Mesendoderm (in vitro differentiated cells): ENCODE results near the gene SKI.

Experiments used
- DNase-seq: peaks from one replicate; pipeline ENCODE4 v3.0.0; 2013
- H2AK5ac ChIP-seq: 2 replicates; pipeline ENCODE4 v1.6.1; 2013; ENCODE audit warnings: low read length, inconsistent platforms
- H2BK120ac ChIP-seq: 2 replicates; pipeline ENCODE4 v1.6.1; 2013; ENCODE audit warnings: low read depth, mild to moderate bottlenecking, low read length, moderate library complexity, mixed read lengths
- H2BK15ac ChIP-seq: replicated peaks from 2 replicates; pipeline ENCODE4 v1.6.1; 2013; ENCODE audit warnings: low read depth, mild to moderate bottlenecking, moderate library complexity
- H2BK5ac ChIP-seq: 2 replicates; pipeline ENCODE4 v1.6.1; 2013; ENCODE audit warnings: low read length, inconsistent platforms
- H3K18ac ChIP-seq: 2 replicates; pipeline ENCODE4 v1.6.1; 2013; ENCODE audit warnings: mild to moderate bottlenecking, low read length, mixed read lengths
- H3K23ac ChIP-seq: one replicate; pipeline ENCODE4 v1.6.1; 2013; ENCODE audit warnings: low read length
- H3K27ac ChIP-seq: 2 replicates; pipeline ENCODE4 v1.5.1; 2013; ENCODE audit warnings: low read depth, mild to moderate bottlenecking, inconsistent platforms, low read length, moderate library complexity
- H3K27me3 ChIP-seq: 2 replicates; pipeline ENCODE4 v1.6.1; 2013; ENCODE audit warnings: low read length, control low read depth, mild to moderate bottlenecking, inconsistent platforms; ENCODE audit not compliant: insufficient read depth, poor library complexity
- H3K36me3 ChIP-seq: 2 replicates; pipeline ENCODE4 v1.6.1; 2013; ENCODE audit warnings: low read length, inconsistent platforms; ENCODE audit not compliant: control insufficient read depth, insufficient read depth
- H3K4ac ChIP-seq: one replicate; pipeline ENCODE4 v1.6.1; 2013; ENCODE audit warnings: low read depth, mild to moderate bottlenecking, low read length, moderate library complexity
- H3K4me1 ChIP-seq: 2 replicates; pipeline ENCODE4 v1.6.1; 2013; ENCODE audit warnings: low read depth, low read length, inconsistent platforms; ENCODE audit not compliant: control insufficient read depth
- H3K4me2 ChIP-seq: 2 replicates; pipeline ENCODE4 v1.6.1; 2013; ENCODE audit warnings: low read length
- H3K4me3 ChIP-seq: 2 replicates; pipeline ENCODE4 v1.5.1; 2013; ENCODE audit warnings: mild to moderate bottlenecking, low read length
- H3K56ac ChIP-seq: one replicate; pipeline ENCODE4 v1.6.1; 2013; ENCODE audit warnings: low read length
- H3K79me1 ChIP-seq: 2 replicates; pipeline ENCODE4 v1.6.1; 2013; ENCODE audit warnings: low read length, inconsistent platforms
- H3K79me2 ChIP-seq: 2 replicates; pipeline ENCODE4 v1.6.1; 2013; ENCODE audit warnings: mild to moderate bottlenecking, low read length; ENCODE audit not compliant: control insufficient read depth, insufficient read depth
- H3K9ac ChIP-seq: 2 replicates; pipeline ENCODE4 v1.6.1; 2013; ENCODE audit warnings: low read length, inconsistent platforms
- H4K5ac ChIP-seq: one replicate; pipeline ENCODE4 v1.6.1; 2013; ENCODE audit warnings: low read length
- H4K8ac ChIP-seq: one replicate; pipeline ENCODE4 v1.6.1; 2013; ENCODE audit warnings: low read depth, mild to moderate bottlenecking, control low read depth, low read length, moderate library complexity
- WGBS: extraction: QIAGEN DNeasy Blood & Tissue Kit; methylation state at CpG from one replicate; pipeline ENCODE4 v1.1.7; 2013; ENCODE audit warnings: low lambda C conversion rate, missing lambda C conversion rate; ENCODE audit not compliant: insufficient coverage; ENCODE audit errors: extremely low coverage; 5-methylcytosine and 5-hydroxymethylcytosine counted together

SKI gene

DNA sequence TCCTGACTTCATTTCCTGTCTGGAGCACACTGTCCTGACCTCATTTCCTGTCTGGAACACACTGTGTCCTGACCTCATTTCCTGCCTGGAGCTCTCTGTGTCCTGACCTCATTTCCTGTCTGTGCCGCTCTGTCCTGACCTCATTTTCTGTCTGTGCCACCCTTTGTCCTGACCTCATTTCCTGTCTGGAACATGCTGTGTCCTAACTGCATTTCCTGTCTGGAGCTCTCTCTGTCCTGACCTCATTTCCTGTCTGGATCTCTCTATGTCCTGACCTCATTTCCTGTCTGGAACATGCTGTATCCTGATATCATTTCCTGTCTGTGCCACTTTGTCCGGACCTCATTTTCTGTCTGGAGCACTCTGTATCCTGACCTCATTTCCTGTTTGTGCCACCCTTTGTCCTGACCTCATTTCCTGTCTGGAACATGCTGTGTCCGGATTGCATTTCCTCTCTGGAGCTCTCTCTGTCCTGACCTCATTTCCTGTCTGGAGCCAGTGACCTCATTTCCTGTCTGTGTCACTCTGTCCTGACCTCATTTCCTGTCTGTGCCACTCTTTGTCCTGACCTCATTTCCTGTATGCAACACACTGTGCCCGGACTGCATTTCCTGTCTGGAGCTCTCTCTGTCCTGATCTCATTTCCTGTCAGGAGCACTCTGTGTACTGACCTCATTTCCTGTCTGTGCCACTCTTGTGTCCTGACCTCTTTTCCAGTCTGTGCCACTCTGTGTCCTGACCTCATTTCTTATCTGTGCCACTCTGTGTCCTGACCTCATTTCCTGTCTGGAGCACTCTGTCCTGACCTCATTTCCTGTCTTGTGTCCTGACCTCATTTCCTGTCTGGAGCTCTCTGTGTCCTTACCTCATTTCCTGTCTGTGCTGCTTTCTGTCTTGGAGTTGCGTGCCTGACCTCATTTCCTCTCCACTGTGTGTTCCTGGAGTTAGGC, 27.6 kb downstream of the SKI start:
- Histone ChIP-seq H3K27ac (no peak overlapping the region), H2BK15ac (no peak overlapping the region), H3K4me1 (peaks cover 4% of the 10 kb centered on the region), H3K56ac (no peak overlapping the region), H3K27me3 (no peaks in the 10 kb centered on the region), H3K4ac (no peak overlapping the region), H2BK5ac (no peak overlapping the region), H3K18ac (no peak overlapping the region), H4K8ac (no peak overlapping the region), H3K23ac (no peak overlapping the region), H3K79me2 (peaks cover 98% of the 10 kb centered on the region), H3K4me3 (peak overlapping the region; percentile 10), H3K4me2 (no peak overlapping the region), H2BK120ac (no peak overlapping the region), H4K5ac (no peak overlapping the region), H3K79me1 (peaks cover 47% of the 10 kb centered on the region), H3K36me3 (no peaks in the 10 kb centered on the region), H3K9ac (no peak overlapping the region), H2AK5ac (no peak overlapping the region)
- no CpG with 5 or more reads among the region's 5 CpGs for WGBS
- peak; percentile 94 for DNase-seq

DNA sequence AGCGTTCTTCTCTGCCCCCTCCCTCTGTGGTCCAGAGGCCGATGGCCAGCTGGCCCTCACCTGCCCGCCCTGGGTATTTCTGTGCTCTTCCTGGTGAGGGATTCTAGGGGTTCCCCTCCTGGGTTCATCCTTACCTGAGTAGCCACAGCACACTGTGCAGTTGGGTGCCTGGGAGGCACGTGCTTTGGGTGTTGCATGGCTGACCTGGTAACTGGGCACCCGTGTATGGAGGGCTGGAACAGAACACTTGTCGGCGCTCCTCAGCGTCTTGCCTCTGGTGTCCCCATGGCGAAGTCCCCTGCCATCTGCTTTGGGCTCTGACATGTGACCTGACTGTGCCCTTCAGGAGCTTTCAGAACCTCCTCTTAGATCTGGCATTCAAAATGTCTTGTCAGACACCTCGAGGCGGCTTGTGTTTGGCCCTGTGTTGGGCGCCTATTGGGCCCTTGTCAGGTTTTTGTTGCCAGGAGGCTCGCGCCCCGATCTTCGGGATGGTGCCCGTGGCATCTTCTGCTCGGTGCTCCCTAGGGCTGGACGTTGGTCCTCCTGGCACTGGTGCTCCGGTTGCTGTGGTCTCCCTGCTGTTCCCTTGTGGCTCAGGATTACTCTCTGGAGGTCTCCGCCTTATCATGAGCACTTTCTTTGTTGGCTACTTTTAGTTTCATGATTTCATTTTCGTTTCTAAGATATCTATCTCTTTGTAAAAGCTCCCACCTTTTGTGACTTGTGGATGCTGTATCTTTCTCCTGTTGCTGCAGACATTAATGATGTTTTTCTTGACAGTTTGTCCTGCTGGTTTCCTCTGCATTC, 28.5 kb downstream of the SKI start:
- no peak overlapping the region for H2BK15ac ChIP-seq
- H3K27ac ChIP-seq = no peak overlapping the region
- H3K27me3 ChIP-seq = no peaks in the 10 kb centered on the region
- no CpG with 5 or more reads among the region's 22 CpGs for WGBS
- H2AK5ac ChIP-seq = no peak overlapping the region
- no peaks in the 10 kb centered on the region for H3K36me3 ChIP-seq
- H3K79me2 ChIP-seq = peaks cover 97% of the 10 kb centered on the region
- no peak overlapping the region for H3K4ac ChIP-seq
- peaks cover 49% of the 10 kb centered on the region for H3K79me1 ChIP-seq
- no peak for DNase-seq
- H4K8ac ChIP-seq = no peak overlapping the region
- no peak overlapping the region for H3K4me2 ChIP-seq
- no peak overlapping the region for H2BK5ac ChIP-seq
- H4K5ac ChIP-seq = no peak overlapping the region
- H3K23ac ChIP-seq = peak overlapping the region; percentile 36
- no peak overlapping the region for H3K56ac ChIP-seq
- H3K18ac ChIP-seq = no peak overlapping the region
- no peak overlapping the region for H3K4me3 ChIP-seq
- no peak overlapping the region for H2BK120ac ChIP-seq
- H3K9ac ChIP-seq = no peak overlapping the region
- H3K4me1 ChIP-seq = peaks cover 2% of the 10 kb centered on the region

- WGBS = no CpG with 5 or more reads among the region's 20 CpGs
- no peak for DNase-seq
- H2BK5ac ChIP-seq = no peak overlapping the region
- H4K5ac ChIP-seq = no peak overlapping the region
- H3K79me2 ChIP-seq = peaks cover 97% of the 10 kb centered on the region
- H3K79me1 ChIP-seq = peaks cover 45% of the 10 kb centered on the region
- no peak overlapping the region for H3K18ac ChIP-seq
- H2BK15ac ChIP-seq = no peak overlapping the region
- no peak overlapping the region for H3K4ac ChIP-seq
- H2AK5ac ChIP-seq = no peak overlapping the region
- H3K56ac ChIP-seq = no peak overlapping the region
- no peaks in the 10 kb centered on the region for H3K27me3 ChIP-seq
- H3K23ac ChIP-seq = no peak overlapping the region
- H3K27ac ChIP-seq = no peak overlapping the region
- no peak overlapping the region for H2BK120ac ChIP-seq
- H3K9ac ChIP-seq = no peak overlapping the region
- H3K4me2 ChIP-seq = no peak overlapping the region
- peaks cover 2% of the 10 kb centered on the region for H3K4me1 ChIP-seq
- no peaks in the 10 kb centered on the region for H3K36me3 ChIP-seq
- H4K8ac ChIP-seq = no peak overlapping the region
- no peak overlapping the region for H3K4me3 ChIP-seq
These were observed 29.1 kb downstream of the SKI start for GRCh38 chr1:2257245-2257627.

- H3K18ac ChIP-seq = no peak overlapping the region
- no peaks in the 10 kb centered on the region for H3K27me3 ChIP-seq
- peak overlapping the region; percentile 25 for H3K56ac ChIP-seq
- no CpG with 5 or more reads among the region's 13 CpGs for WGBS
- peak overlapping the region; percentile 16 for H3K9ac ChIP-seq
- no peak overlapping the region for H3K4me3 ChIP-seq
- H2AK5ac ChIP-seq = no peak overlapping the region
- peaks cover 96% of the 10 kb centered on the region for H3K79me2 ChIP-seq
- no peak overlapping the region for H4K5ac ChIP-seq
- H3K23ac ChIP-seq = no peak overlapping the region
- no peak overlapping the region for H4K8ac ChIP-seq
- H3K79me1 ChIP-seq = peaks cover 45% of the 10 kb centered on the region
- peaks cover 2% of the 10 kb centered on the region for H3K4me1 ChIP-seq
- no peak overlapping the region for H3K4me2 ChIP-seq
- no peak overlapping the region for H2BK5ac ChIP-seq
- H2BK15ac ChIP-seq = no peak overlapping the region
- H3K4ac ChIP-seq = no peak overlapping the region
- no peak for DNase-seq
- H3K36me3 ChIP-seq = no peaks in the 10 kb centered on the region
- no peak overlapping the region for H2BK120ac ChIP-seq
- H3K27ac ChIP-seq = no peak overlapping the region
These were observed 30.1 kb downstream of the SKI start for GRCh38 chr1:2258122-2258681.

DNA sequence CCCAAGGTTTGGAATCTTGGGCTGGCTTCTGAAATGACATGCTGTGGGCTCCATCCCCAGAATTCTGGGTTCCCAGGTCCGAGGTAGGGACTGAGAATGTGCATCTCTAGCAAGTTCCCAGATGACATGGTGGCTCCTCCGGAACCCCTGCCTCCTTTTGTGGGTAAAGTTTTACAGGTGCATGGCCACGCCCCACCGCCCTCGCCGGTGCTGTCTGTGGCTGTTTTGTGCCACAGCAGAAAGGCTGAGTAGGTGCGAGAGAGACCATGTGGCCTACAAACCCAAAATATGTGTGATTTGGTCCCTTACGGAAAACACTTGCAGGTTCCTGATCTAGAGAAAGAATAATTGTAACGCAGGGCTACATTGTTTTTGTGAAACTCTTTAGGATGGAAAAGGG, 30.9 kb downstream of the SKI start:
- Histone ChIP-seq H2BK120ac (no peak overlapping the region), H3K4me1 (peaks cover 2% of the 10 kb centered on the region), H4K5ac (no peak overlapping the region), H2AK5ac (no peak overlapping the region), H3K18ac (no peak overlapping the region), H2BK5ac (no peak overlapping the region), H3K4me3 (no peak overlapping the region), H3K4ac (no peak overlapping the region), H3K79me2 (peaks cover 95% of the 10 kb centered on the region), H3K56ac (no peak overlapping the region), H3K23ac (no peak overlapping the region), H2BK15ac (no peak overlapping the region), H3K36me3 (no peaks in the 10 kb centered on the region), H3K27me3 (no peaks in the 10 kb centered on the region), H3K9ac (no peak overlapping the region), H4K8ac (no peak overlapping the region), H3K4me2 (no peak overlapping the region), H3K27ac (no peak overlapping the region), H3K79me1 (peaks cover 41% of the 10 kb centered on the region)
- no CpG with 5 or more reads among the region's 9 CpGs for WGBS
- no peak for DNase-seq
